SU-DHL-6 (cell line): ENCODE data around the gene EHBP1L1.
A peak's percentile ranks its signal among the peaks of the same experiment; 100 is the strongest.

ENCODE experiments used
- H2AFZ ChIP-seq: fragments of 200-600 bp; sonication (generic); 2 replicates; pipeline ENCODE4 v1.6.1; 2014; ENCODE audit warnings: low read depth, mild to moderate bottlenecking, moderate library complexity, mixed read lengths, antibody characterized with exemption, low read length; ENCODE audit not compliant: severe bottlenecking
- H3F3A ChIP-seq: fragments of 200-600 bp; shearing (Covaris generic); 2 replicates; pipeline ENCODE4 v1.6.0; 2016; ENCODE audit warnings: antibody characterized with exemption, mild to moderate bottlenecking; ENCODE audit not compliant: insufficient read depth
- H3K27ac ChIP-seq: fragments of 200-600 bp; sonication (generic); 2 replicates; pipeline ENCODE4 v1.5.1; 2016; ENCODE audit warnings: low read depth, mild to moderate bottlenecking, low read length, moderate library complexity, mixed read lengths
- H3K27me3 ChIP-seq: fragments of 200-600 bp; sonication (generic), shearing (Covaris generic); 2 replicates; pipeline ENCODE4 v1.6.0; 2014; ENCODE audit warnings: mild to moderate bottlenecking, low read length
- H3K36me3 ChIP-seq: fragments of 200-600 bp; sonication (generic); 2 replicates; pipeline ENCODE4 v1.6.1; 2014; ENCODE audit warnings: mild to moderate bottlenecking, low read length, mixed read lengths
- H3K4me2 ChIP-seq: fragments of 300-600, 200-600 bp; shearing (Covaris generic), sonication (generic); 2 replicates; pipeline ENCODE4 v1.6.0; 2014; ENCODE audit warnings: low read length, low read depth, mild to moderate bottlenecking; ENCODE audit not compliant: poor library complexity, severe bottlenecking
- H3K4me3 ChIP-seq: fragments of 200-600 bp; sonication (generic); 2 replicates; pipeline ENCODE4 v1.5.1; 2014; ENCODE audit warnings: antibody characterized with exemption, low read length, mild to moderate bottlenecking, mixed read lengths; ENCODE audit not compliant: insufficient read depth, poor library complexity, severe bottlenecking
- H3K79me2 ChIP-seq: fragments of 200-600 bp; sonication (generic); 2 replicates; pipeline ENCODE4 v1.6.1; 2014; ENCODE audit warnings: mild to moderate bottlenecking, low read length, moderate library complexity; ENCODE audit not compliant: insufficient read depth
- H3K9ac ChIP-seq: fragments of 200-600 bp; sonication (generic); 2 replicates; pipeline ENCODE4 v1.7.0; 2014; ENCODE audit warnings: mild to moderate bottlenecking, low read length
- H3K9me2 ChIP-seq: fragments of 200-600 bp; sonication (generic); replicated peaks from 2 replicates; pipeline ENCODE4 v1.6.1; 2014; ENCODE audit warnings: low read length; ENCODE audit not compliant: insufficient read depth
- H3K9me3 ChIP-seq: fragments of 200-600 bp; sonication (generic); 2 replicates; pipeline ENCODE4 v1.6.1; 2014; ENCODE audit warnings: low read length, mixed read lengths; ENCODE audit not compliant: insufficient read depth
- H4K20me1 ChIP-seq: fragments of 200-600 bp; sonication (generic); 2 replicates; pipeline ENCODE4 v1.6.1; 2014; ENCODE audit warnings: low read depth, mild to moderate bottlenecking, antibody characterized with exemption, low read length, moderate library complexity, mixed read lengths
- EZH2phosphoT487 ChIP-seq: fragments of 200-600 bp; sonication (generic), shearing (Covaris generic); conservative IDR thresholded peaks from 2 replicates; pipeline ENCODE4 v1.6.1; 2018; ENCODE audit warnings: mild to moderate bottlenecking, antibody characterized with exemption, low read length, moderate library complexity, mixed read lengths
- TF ChIP-seq, protein P1 (sequence below): fragments of 200-600 bp; sonication (generic); IDR thresholded peaks from one replicate; pipeline ENCODE4 v1.5.1; 2017; ENCODE audit warnings: antibody characterized with exemption, mild to moderate bottlenecking, low read length, moderate library complexity; ENCODE audit not compliant: insufficient read depth, poor library complexity, severe bottlenecking

Gene EHBP1L1

DNA sequence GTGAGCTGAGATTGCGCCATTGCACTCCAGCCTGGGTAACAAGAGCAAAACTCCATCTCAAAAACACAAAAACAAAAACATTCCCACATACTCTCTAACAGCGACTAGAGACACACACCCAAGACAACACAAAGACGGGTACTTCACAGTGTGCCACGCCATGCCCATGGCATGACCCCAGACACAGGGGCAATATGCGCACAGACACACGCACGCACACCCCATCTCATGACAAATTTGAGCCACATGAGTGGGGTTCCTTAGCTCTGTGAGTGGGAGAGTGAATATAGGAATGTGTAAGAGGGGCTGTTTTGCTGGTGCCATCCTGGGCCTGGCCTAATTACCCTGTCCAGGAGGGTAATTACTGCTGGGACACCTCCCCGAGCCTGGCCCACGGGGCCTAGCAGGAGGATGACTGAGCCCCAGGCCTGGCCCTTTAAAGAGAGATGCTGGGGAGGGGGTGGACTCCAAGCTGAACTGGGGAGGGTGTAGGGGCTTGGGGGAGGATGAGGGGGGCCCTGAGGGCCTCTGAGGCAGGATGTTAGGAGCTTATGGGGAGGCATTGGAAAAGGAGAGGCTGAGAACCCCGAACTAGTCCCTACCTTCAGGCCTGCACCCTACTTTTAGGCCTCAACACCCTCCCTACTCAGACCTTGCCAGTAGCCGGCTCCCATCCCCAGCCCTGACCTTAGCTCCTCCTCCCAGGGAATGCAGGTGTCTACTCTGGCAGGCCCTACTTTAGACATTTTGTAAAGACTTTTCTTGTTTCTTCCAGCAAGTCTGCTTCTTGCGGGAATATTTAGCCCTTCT is 19.2 kb upstream of the EHBP1L1 start:
- no peak overlapping the region for H3K4me2 ChIP-seq
- TF ChIP-seq, protein P1, sequence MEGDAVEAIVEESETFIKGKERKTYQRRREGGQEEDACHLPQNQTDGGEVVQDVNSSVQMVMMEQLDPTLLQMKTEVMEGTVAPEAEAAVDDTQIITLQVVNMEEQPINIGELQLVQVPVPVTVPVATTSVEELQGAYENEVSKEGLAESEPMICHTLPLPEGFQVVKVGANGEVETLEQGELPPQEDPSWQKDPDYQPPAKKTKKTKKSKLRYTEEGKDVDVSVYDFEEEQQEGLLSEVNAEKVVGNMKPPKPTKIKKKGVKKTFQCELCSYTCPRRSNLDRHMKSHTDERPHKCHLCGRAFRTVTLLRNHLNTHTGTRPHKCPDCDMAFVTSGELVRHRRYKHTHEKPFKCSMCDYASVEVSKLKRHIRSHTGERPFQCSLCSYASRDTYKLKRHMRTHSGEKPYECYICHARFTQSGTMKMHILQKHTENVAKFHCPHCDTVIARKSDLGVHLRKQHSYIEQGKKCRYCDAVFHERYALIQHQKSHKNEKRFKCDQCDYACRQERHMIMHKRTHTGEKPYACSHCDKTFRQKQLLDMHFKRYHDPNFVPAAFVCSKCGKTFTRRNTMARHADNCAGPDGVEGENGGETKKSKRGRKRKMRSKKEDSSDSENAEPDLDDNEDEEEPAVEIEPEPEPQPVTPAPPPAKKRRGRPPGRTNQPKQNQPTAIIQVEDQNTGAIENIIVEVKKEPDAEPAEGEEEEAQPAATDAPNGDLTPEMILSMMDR: no peak
- TF ChIP-seq EZH2phosphoT487: no peak
- H3K9me3 ChIP-seq: no peaks in the 10 kb centered on the region
- H3K27ac ChIP-seq: no peak overlapping the region
- H3K9me2 ChIP-seq: no peaks in the 10 kb centered on the region
- H3K4me3 ChIP-seq: no peak overlapping the region
- no peaks in the 10 kb centered on the region for H3K79me2 ChIP-seq
- H3K9ac ChIP-seq: no peak overlapping the region
- no peaks in the 10 kb centered on the region for H3K27me3 ChIP-seq
- no peaks in the 10 kb centered on the region for H4K20me1 ChIP-seq
- no peak overlapping the region for H2AFZ ChIP-seq
- no peaks in the 10 kb centered on the region for H3K36me3 ChIP-seq
- H3F3A ChIP-seq: no peaks in the 10 kb centered on the region

DNA sequence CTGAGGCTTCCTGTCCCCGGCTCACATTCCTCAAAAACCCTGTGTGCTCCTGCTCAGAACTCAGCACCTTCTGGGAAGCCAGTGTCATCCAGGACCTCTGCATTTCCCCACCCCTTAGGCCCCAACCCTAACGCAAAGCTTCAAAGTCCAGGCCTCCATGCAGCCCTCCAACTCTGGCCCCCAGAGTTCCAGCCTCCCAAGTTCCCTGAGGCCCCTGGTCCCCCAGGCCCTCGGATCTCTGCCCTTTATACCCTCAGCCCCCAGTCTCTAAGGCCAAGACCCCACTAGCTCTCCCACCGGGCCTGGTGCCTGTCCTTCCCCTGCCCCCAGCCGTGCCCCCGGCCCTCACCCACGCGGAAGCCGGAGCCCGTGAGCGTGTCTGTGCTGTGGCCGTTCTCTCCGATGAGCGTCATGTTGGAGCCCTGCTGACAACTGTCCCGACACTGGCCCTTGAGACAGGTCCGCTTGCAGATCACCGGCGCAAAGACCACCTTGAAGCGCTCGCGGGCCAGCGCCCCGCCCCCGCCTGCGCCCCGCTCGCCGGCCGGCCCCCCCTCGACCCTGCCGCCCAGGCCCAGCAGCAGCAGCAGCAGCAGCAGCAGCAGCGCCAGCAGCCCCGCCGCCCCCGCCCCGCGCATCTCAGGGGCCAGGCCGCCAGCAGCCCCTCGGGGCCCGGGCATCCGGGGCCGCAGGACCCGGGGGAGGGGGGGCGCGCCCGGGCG is 18.4 kb upstream of the EHBP1L1 start:
- Histone ChIP-seq H3K4me2 (no peak overlapping the region), H3K27me3 (no peaks in the 10 kb centered on the region), H3F3A (no peaks in the 10 kb centered on the region), H4K20me1 (no peaks in the 10 kb centered on the region), H3K9me3 (no peaks in the 10 kb centered on the region), H3K4me3 (no peak overlapping the region), H3K36me3 (no peaks in the 10 kb centered on the region), H3K9ac (no peak overlapping the region), H3K79me2 (no peaks in the 10 kb centered on the region), H2AFZ (no peak overlapping the region), H3K27ac (no peak overlapping the region), H3K9me2 (no peaks in the 10 kb centered on the region)
- TF ChIP-seq EZH2phosphoT487: no peak
- TF ChIP-seq, protein P1: no peak

DNA sequence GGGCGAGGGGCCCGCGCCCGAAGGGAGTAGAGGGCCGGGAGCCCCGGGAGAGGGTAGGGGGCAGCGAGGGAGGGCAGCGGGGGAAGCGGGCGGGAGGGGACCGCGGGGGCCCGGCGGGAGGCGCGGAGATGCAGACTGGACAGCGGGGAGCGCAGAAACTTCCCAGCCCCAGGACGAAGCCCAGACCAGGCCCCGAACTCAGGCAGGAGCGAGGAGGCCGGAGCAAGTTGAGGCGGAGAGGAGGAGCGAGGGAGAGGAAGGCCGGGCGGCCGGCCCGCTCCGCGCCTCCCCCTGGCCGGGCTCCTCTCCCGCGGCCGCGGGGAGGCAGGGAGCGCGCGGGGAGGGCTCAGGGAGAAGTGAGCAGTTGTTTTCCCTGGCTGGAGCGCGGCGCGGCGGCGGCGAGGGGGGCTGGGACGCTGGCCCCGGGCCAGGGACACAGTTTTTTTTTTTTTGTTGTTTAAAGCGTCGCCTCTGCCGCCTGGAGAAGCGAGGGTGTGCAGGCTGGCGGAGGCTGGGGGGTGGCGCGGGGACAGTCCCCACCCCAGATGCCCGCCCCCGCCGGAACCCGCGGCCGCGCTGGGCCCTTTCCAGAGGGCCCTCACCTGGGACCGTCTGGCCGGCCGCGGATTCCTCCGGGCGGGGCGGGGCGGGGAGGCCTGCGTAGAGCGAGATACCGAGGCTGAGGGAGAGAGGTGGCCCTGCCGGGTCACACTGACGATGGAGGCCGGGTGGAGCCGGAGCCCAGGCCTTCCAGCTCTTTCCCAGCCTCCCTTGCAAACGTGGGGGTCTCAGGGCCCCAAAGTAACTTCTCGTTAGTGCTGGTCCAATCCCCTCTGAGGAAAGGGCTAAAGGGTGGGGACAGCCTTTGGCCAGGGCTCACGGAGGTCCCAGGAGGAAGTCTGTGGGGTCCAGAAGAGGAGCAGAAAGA is 17.6 kb upstream of the EHBP1L1 start, which contains the start of gene LTBP3:
Gene LTBP3, minus strand, starts transcription at position 358 of the 928 bp plus-strand sequence. CDS start 400 bp downstream, outside the sequence.
- Histone ChIP-seq H3K9ac (no peak within 1 kb of the TSS), H3K27me3 (no peaks in the 10 kb centered on the region), H2AFZ (no peak within 1 kb of the TSS), H4K20me1 (no peaks in the 10 kb centered on the region), H3K27ac (no peak within 1 kb of the TSS), H3F3A (no peaks in the 10 kb centered on the region), H3K36me3 (no peaks in the 10 kb centered on the region), H3K9me3 (no peaks in the 10 kb centered on the region), H3K9me2 (no peaks in the 10 kb centered on the region), H3K4me3 (no peak within 1 kb of the TSS), H3K4me2 (peak within 1 kb of the TSS; percentile 13), H3K79me2 (no peaks in the 10 kb centered on the region)
- no peak for TF ChIP-seq EZH2phosphoT487
- TF ChIP-seq, protein P1: no peak
